ENCODE results near the gene POT1.

POT1 gene

GRCh38 chr7:124808206-124808605 lies 121.4 kb downstream of the POT1 start:
- DNase-seq (ENCODE audit: low spot score) = no peak

GRCh38 chr7:124801330-124801895 lies 128.2 kb downstream of the POT1 start:
- no peak for DNase-seq (ENCODE audit: low spot score)

DNA sequence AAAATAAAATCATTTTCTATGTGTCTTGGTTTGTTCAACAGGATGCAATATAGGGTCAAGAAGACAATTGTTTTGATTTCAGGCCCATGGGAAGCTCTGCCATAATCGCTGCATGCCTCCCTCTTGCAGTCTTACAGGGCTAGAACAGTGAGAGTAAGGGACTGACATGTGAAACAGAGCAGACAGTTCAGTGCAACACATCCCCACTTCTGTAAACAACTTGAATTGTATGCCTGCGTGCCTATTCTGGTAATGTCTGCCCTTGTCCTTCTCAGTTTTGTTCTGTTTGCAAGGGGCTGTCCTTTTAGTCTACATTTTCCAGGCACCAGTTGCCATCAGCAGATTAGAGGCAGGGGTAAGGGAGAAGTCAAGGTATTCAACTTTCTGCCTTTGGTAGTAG lies 129.2 kb downstream of the POT1 start:
- no peak for DNase-seq (ENCODE audit: low spot score)

DNA sequence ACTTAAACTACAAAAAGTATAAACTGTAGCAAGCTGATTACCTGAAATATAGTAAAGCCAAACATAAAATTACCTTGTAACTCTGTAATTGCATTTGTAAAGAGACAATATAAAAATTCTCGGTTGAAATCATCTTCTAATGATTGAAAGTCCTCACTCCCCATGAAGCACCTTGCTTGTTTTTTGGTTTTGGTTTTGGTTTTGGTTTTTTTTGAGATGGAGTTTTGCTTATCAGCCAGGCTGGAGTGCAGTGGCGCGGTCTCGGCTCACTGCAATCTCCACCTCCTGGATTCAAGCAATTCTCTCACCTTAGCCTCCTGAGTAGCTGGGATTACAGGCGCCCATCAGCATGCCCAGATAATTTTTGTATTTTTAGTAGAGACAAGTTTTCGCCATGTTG lies 130.2 kb downstream of the POT1 start:
- DNase-seq (ENCODE audit: low spot score) = no peak

GRCh38 chr7:124796771-124797170 lies 132.9 kb downstream of the POT1 start:
- DNase-seq (ENCODE audit: low spot score) = no peak

DNA sequence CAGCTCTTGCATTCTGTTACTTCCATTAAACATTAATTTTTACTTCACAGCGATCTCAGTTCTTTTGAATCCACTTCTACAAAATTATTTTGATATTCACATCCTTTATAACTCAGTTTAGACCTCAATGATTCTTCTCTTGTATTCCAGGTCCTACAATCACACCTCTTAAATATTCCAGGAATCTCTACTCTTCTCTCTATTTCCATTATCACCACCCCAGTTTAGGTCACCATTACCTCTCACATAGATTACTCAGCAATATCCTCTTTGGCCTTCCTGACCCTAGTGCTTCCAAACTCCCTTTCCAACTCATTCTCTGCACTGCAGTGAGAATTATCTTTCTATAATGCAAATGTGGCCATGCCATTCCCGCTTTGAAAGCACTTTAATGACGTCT lies 136.9 kb downstream of the POT1 start:
- no peak for DNase-seq (ENCODE audit: low spot score)

GRCh38 chr7:124792002-124792401 lies 137.6 kb downstream of the POT1 start:
- no peak for DNase-seq (ENCODE audit: low spot score)

- DNase-seq (ENCODE audit: low spot score) = no peak
Observed at GRCh38 chr7:124791426-124791825, 138.2 kb downstream of the POT1 start.

- DNase-seq (ENCODE audit: low spot score) = no peak
Observed at GRCh38 chr7:124790645-124791044, 139.0 kb downstream of the POT1 start.

GRCh38 chr7:124785994-124786393 lies 143.6 kb downstream of the POT1 start:
- no peak for DNase-seq (ENCODE audit: low spot score)

DNA sequence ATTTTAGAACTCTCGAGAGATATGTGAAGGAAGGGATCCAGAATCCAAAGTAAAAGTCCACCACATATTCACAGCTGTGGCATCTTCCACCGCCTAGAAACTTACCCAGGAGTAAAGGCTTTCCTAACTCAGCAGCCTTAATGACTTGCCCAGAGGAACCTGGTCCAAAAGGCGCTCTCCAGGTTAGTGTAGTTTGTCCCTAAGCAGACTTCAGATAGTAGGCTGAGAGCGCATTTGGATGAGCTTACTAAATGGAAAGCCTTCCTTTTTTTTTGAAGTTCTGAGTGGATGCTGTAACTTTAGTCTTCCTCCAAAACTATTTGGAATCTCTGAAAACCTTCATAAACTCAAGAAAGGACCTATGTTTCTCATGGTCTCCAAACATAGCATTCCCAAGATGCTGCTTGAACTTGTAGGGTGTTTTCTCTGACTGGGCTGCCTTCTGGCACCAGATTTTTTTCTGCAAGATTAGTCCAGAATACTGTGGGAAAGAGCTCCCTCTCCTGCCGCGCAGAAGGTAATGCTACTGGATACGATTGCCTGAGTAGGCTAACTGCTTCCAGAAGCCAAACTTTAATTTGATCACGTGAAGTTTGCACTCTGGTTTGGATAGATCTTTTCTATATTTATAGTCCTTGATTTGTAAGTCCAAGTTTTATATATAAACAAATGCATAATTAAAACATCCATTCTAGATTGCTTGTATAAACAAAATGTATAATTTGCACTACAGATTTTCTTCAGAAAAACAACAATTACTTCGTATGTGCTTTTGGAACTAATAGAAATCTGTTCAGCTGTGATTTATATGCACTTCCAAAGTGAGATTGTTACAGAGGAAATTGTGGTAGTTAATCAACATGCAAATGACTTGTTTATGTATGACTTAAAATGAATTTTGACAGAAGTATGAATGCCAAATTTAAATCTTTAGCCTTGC lies 144.5 kb downstream of the POT1 start:
- peak; percentile 59 for DNase-seq (ENCODE audit: low spot score)

- DNase-seq (ENCODE audit: low spot score) = no peak
Observed at GRCh38 chr7:124783271-124783670, 146.4 kb downstream of the POT1 start.

GRCh38 chr7:124781907-124782734 lies 147.5 kb downstream of the POT1 start:
- no peak for DNase-seq (ENCODE audit: low spot score)

- DNase-seq (ENCODE audit: low spot score) = no peak
Observed at GRCh38 chr7:124781418-124781817, 148.2 kb downstream of the POT1 start.

DNA sequence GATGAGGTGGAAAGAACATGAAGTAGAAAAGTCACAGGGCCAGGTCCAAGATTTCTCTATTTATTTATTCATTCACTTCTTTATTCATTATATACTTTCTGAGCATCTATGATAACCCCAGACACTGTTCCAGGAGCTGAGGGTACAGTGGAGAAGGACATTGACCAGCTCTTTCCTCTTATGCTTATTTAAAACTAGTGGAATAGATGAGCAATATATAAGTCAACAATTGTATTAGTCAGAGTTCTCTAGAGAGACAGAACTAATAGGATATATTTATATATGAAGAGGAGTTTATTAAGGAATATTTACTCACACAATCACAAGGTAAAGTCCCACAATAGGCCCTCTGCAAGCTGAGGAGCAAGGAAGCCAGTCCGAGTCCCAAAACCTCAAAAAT lies 149.0 kb downstream of the POT1 start:
- no peak for DNase-seq (ENCODE audit: low spot score)

DNA sequence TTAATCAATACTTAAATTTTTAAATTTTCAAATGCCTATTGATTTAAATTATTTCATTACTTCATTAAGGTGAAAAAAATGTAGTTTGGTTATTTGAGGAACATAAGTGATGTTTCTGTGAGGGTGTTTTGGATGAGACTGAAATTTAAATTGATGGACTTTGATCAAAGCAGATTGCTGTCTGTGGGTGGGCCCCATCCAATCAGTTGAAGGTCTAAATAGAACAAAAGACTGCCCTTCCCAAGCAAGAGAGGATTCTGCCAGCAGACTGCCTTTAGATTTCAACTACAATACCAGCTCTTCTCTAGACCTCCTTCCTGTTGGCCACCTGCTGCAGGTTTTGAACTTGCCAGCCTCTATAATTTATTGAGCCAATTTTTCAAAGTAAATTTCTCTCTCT lies 149.6 kb downstream of the POT1 start:
- no peak for DNase-seq (ENCODE audit: low spot score)

GRCh38 chr7:124779620-124780019 lies 150.0 kb downstream of the POT1 start:
- no peak for DNase-seq (ENCODE audit: low spot score)

DNA sequence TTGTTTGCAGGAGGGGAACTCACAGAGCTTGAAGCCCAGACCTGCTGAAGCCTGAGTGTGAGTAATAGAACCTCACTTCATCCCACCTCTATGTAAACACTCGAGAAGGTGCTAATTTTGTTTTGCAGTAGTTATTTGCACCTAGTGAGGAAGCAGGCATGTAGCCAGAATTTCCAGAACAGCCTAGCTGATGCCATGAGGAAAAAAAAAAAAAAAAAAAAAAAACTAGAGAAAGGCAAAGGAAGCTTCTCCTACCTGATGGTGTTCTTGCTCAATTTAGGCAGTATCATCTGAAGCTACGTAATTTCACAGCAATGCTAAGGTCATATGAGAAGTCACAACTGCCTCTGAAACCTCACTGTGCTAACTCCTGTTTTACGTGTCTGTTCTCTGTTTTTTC lies 150.4 kb downstream of the POT1 start:
- no peak for DNase-seq (ENCODE audit: low spot score)

DNA sequence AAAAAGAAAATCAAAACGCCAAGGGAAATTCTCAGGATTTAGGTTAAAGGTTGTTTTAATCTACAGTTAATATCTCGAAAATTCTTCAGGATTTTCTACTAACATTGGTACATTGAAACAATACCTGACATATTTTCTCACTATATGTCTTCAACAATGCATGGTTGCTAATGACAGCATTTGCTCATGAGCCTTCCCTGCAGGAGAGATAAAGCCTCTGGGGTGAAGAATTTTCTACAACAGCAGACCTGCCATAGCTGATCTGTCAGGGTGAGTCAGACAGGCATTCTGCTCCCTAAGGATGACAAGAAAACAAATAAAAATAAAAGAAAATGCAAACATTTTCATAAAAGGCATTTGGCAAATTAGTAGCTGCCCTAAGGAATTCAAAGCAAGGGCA lies 152.4 kb downstream of the POT1 start:
- DNase-seq (ENCODE audit: low spot score) = no peak

DNA sequence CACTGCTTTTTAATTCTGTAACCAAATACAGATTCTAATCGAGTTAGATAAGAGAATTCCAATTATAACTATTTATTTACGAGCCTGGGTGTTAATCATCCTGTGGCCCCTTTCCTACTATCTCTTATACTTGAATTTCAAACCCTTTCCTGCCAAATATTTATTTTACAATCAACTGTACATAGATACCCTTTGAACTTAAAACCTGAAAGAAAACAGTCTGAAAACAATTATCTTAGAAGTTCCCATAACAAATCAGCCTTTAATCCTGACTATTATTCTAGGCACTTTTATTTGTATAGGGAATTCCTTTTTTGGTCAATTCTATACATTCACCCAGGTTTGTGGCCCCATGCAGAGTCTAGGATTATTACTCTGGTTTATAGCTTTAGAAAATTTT lies 153.5 kb downstream of the POT1 start:
- DNase-seq (ENCODE audit: low spot score) = no peak

GRCh38 chr7:124775422-124775821 lies 154.2 kb downstream of the POT1 start:
- no peak for DNase-seq (ENCODE audit: low spot score)

GRCh38 chr7:124773938-124774337 lies 155.7 kb downstream of the POT1 start:
- no peak for DNase-seq (ENCODE audit: low spot score)

DNA sequence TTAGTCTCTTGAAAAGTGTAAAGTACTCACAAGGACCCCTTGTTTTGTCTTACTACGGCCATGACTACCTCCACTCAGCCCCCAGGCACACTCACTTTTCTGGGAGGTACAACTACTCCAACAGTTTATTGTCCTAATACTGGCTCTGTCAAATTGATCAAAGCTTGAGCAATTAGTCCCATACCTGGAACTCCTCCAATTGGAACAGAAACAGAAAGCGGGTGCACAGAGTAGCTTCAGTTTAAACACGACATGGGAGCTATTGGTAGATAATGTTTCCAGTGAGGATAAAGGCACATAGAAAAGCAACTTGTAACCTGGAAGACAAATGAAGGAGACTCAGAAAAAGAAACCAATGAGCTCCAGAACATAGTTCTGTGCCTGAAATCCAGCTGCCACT lies 156.3 kb downstream of the POT1 start:
- no peak for DNase-seq (ENCODE audit: low spot score)

Measured in iPS-NIHi11 (cell line).